GM18517 (cell line): ENCODE measurements around the gene NTRK2.
"Not testable (repeated sequence)": the region's sequence is repeated elsewhere in the genome, so short reads cannot be mapped to it uniquely, and the experiment has no call there.

Source experiments
- ATAC-seq: cut with Tn5 transposase; IDR thresholded peaks from one replicate; pipeline ENCODE4 v1.9.1; 2021; ENCODE audit warnings: mild to moderate bottlenecking, moderate library complexity; ENCODE audit not compliant: unreplicated experiment

Gene NTRK2

DNA sequence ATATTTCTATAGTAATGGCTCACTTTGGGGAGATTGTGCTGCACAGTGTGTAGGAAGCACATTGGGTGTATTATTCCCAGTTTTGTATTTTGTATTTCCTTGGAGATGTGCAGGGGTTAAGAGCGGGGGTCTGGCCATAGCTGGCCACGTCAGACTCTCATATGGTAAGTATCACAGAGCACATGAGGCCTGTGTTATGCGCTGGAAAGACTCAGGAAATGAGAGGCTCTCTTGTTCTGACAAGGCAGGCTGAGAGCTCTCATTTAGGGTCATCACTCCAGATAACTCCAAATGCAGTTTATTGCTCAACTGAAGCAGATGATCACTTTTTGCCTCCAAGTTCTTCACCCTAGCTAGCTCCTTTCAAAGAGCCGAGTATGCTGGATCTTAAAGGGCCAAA lies 205.7 kb downstream of the NTRK2 start:
- ATAC-seq, result no peak

DNA sequence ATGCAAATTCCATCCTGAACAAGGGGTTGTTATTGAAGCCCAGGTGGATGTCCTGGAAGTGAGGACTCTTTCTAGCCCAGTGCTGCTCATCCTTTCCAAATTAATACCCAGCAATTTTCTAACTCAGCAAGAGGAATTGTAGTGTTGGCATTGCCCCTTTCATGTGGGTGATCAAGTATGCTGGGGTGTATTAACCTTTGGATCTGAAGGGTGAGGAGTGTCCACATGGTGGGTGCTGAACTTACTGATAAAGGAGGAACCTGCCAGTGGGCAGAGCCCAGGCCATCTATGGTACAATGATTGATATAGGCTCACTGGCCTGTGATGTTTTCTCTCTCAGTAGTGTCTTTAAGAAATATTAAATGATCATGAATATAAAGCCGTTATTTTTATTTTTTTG lies 210.1 kb downstream of the NTRK2 start:
- no peak for ATAC-seq

GRCh38 chr9:84880835-84881234 lies 211.3 kb downstream of the NTRK2 start:
- ATAC-seq, result no peak

DNA sequence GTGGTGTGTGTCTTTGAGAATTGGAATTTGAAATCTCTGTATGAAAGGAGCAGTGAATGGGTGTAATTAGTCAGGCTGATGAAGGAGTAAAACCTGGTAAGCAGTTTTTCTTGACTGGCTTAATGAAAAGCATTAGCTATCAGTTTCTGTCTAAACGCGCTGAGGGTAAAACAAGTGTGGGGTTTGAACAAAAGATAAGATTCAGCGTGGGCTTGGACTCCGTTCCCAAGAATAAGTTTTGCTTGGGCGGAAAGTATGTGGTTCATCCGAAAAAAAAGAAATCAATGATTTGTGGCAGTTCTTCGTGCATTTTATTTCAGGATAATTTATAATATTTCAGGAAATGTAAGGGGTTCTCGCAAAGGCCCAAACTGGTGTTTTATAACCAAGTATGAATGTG lies 217.3 kb downstream of the NTRK2 start:
- ATAC-seq, result no peak

DNA sequence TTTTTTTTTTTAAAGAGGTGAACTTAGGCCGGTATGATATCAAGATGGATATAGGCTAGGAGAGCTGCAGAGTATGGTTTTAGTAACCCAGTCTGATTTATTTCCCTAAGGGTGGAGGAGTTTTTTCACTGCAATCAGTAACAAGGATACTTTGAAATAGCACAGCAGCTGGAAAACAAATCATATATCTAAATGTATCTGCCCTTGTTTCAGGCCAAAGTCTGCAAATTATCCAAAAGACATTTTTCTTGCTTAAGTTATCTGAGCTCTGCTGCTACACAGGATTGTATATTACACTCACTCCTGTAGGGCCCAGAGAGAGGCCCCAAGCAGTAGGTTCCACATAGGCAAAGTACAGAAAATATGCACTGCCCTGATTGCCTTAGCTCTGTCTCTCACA lies 222.4 kb downstream of the NTRK2 start:
- no peak for ATAC-seq

- no peak for ATAC-seq
These were observed 224.0 kb downstream of the NTRK2 start for GRCh38 chr9:84893419-84894128.

GRCh38 chr9:84894859-84895258 lies 225.3 kb downstream of the NTRK2 start:
- no peak for ATAC-seq

DNA sequence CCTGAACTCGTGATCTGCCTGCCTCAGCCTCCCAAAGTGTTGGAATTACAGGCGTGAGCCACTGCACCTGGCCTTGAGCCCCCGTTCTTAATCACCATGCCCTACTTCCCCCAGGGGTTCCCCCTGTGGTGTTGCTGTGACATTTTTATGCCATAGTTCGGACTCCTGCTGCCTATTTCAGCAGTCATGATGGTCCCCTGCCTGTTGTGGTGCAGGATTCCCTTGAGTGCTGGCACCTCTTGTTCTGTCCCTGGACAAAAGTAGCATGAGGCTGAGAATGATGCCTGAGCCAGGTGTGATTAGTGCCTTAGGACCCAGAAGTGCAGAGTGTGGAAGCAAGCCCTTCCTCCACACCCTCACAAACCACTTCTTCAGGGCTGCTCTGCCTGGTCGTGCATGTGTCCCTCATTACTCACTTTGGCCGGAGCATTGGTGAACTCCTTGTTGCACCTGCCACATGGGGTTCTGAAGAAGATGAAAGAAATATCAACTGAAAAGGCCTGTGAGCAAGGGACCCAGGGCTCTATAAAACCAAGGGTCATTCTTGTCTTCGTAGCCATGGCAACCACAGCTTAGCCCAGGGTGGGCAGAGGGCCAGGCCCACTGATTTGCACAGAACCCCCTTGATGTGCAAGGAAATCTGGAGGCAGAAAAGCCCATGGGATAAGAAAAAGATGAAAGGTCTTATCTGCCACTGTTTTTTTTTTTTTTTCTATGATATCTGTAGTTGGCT lies 228.0 kb downstream of the NTRK2 start:
- ATAC-seq, result no peak

- ATAC-seq, result no peak
These were observed 228.7 kb downstream of the NTRK2 start for GRCh38 chr9:84898188-84898587.

DNA sequence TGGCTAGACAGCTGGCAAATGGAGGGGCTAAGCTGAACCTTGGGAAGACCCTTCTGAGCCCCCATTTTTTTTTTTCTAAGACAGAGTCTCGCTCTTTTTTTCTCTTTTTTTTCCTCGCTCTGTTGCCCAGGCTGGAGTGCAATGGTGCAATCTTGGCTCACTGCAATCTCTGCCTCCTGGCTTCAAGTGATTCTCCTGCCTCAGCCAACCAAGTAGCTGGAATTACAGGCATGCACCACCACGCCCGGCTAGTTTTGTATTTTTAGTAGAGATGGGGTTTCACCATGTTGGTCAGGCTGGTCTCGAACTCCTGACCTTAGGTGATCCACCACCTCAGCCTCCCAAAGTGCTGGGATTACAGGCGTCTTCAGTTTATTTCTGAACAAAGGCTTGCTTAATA lies 229.1 kb downstream of the NTRK2 start:
- ATAC-seq, result not testable (repeated sequence)

GRCh38 chr9:84899326-84899725 lies 229.8 kb downstream of the NTRK2 start:
- no peak for ATAC-seq

DNA sequence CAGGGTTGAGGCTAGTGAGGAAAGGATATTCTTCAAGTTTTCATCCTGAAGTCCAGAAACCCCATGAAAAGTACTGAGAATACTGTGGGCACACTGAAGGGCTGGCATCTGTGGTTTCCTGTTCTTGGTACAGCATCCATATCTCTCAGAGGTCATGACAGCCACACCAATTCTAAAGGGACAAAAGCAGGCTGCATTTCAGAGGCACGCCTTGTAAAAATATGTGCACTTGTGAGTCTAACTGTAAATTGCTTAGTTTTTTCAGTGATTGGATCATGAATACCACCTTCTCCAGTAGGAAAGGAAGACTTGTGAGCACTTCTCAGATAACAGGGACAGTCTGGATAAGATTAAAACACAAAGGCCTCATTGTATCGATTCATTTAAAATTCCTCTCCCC lies 230.9 kb downstream of the NTRK2 start:
- ATAC-seq, result no peak

GRCh38 chr9:84903963-84904362 lies 234.4 kb downstream of the NTRK2 start:
- no peak for ATAC-seq

DNA sequence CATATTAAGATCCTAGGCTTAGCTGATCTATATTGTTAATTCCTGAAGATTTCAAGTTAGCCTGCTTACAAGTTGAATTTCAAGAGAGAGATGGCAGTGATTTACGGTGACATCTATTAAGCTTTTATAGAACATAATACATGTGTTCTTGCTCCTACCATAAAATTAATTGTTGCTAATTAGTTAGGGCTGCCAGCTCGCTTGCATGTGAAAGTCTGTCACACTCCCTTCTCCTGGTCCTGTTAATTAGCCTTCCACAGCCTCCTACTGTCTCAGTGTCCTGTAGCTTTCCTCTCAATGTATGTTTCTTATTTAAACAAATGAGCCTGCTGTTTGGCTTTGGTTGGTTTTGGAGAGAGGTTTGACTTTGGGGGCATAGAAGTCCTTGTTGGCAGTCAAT lies 247.2 kb downstream of the NTRK2 start:
- ATAC-seq, result no peak

- ATAC-seq, result no peak
These were observed 248.0 kb downstream of the NTRK2 start for GRCh38 chr9:84917366-84918070.

GRCh38 chr9:84919440-84919839 lies 249.9 kb downstream of the NTRK2 start:
- ATAC-seq, result no peak

DNA sequence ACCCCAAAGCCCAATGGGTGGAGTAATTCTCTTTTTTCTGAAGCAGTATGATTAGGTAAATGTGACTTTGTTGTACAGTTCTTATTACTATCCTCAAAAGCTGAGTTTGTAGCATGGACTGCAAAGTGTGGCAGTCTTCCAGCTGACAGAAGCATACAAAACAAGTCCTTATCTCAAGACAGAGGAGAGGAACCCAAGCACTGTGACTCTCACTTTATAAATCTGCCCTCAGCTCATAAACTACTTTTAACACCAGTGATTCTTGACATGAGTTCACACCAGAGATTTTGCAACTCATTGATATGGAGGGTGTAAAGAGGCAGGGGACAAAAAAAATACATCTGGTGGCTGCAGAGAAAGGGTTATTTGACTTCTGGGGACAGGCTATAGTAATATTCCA lies 251.6 kb downstream of the NTRK2 start:
- no peak for ATAC-seq

DNA sequence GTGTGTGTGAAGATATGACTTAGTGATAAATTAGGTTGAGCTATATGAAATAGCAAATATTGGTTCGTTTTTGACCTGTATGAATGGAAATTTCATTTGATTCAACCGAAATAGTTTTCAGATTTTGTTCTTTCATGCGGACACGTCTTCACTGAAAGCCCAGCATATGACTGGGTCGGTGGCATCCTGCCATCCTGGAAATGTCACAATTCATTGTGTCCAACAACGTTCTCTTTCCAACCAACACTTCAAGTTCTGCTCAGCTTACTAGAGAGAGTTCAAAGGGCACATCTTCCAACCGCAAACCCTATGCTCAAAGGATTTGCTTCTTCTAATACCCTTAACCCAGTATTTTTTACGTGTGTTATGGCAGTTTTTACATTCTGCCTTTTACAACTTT lies 252.5 kb downstream of the NTRK2 start:
- ATAC-seq, result no peak

GRCh38 chr9:84924266-84924665 lies 254.7 kb downstream of the NTRK2 start:
- ATAC-seq, result no peak

DNA sequence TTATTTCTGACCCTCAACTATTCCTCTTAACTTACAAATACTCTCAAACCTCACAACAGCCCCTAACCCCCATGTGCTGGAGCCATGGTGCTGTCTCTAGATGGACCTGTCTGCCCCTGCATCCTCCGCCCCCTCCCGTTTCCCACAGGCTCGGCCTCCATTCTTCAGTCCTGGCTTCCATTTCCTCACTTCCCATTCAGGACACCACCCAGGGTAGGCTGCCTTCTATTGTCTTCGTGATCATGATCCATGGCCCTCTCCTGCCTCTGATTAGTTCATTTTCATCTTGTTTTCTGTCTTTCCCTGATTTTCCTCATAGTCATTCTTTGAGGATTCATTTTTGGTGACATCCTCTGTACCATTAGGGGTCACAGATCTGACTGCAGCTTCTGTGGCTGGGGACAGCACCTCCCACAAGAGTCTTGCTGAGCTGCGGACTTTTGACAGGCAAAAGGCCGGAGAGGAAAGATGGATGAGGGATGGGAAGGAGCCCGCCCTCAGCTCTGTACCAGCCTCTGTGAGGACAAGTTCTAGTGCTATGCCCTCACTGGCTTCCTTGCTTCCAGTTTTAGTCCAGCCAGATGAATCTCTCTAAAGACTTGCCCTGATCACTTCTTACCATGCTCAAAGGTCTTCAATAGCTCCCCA lies 255.8 kb downstream of the NTRK2 start:
- no peak for ATAC-seq

- ATAC-seq, result no peak
These were observed 257.3 kb downstream of the NTRK2 start for GRCh38 chr9:84926793-84927192.

DNA sequence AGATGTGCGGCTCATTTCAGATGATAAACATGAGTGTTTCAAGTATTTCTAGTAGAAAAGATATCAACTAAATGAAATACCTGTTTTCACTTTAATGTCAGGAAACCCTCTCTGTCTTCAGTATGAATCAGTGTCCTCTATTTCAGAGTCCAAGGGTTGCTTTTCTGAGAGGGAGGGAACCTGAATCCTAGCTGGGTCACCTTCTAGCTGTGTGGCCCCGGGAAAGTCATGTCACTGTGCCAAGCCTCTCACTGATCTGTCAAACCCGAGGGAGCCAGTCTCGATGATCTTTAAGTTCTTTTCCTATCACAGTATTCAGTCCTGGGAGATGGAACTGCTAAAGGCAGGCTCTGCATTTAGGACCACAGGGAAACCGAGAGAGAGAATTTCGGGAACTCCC lies 258.9 kb downstream of the NTRK2 start:
- ATAC-seq, result no peak
